ENCODE data around the gene CD86. TPM values are rescaled to one million over a fixed set of nuclear protein-coding genes. Genes with fewer than 3 reads are reported as not detected.

CD86 gene
- 1 to 10 TPM in 1 of 2 experiments, under 1 TPM in 1; 0.69 to 1.4 TPM for total RNA-seq
- 9.3 TPM for polyA plus RNA-seq (2013, experiment 1 of 2)
- polyA plus RNA-seq (2013, experiment 2 of 2): 7.0 TPM
- total RNA-seq: 0 to 27.8 (median 1.6) reads per million in 172 experiments

- TF ChIP-seq, protein P1, sequence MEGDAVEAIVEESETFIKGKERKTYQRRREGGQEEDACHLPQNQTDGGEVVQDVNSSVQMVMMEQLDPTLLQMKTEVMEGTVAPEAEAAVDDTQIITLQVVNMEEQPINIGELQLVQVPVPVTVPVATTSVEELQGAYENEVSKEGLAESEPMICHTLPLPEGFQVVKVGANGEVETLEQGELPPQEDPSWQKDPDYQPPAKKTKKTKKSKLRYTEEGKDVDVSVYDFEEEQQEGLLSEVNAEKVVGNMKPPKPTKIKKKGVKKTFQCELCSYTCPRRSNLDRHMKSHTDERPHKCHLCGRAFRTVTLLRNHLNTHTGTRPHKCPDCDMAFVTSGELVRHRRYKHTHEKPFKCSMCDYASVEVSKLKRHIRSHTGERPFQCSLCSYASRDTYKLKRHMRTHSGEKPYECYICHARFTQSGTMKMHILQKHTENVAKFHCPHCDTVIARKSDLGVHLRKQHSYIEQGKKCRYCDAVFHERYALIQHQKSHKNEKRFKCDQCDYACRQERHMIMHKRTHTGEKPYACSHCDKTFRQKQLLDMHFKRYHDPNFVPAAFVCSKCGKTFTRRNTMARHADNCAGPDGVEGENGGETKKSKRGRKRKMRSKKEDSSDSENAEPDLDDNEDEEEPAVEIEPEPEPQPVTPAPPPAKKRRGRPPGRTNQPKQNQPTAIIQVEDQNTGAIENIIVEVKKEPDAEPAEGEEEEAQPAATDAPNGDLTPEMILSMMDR (IDR thresholded peaks at IDR 0.05): no peak
- POLR2A ChIA-PET: no interaction called here
- H3K27me3 Mint-ChIP-seq: peaks cover 49% of the 10 kb centered on the region
- H3K4me1 ChIP-seq (ENCODE audit: insufficient read depth, low read length): no peaks in the 10 kb centered on the region
- H3K36me3 ChIP-seq (ENCODE audit: insufficient read depth, low read length): no peaks in the 10 kb centered on the region
- intact Hi-C loops (cut with DNase I, micrococcal nuclease): no loop called here
- no peaks in the 10 kb centered on the region for H3K36me3 Mint-ChIP-seq (ENCODE audit: low read depth)
- H3K27me3 ChIP-seq (ENCODE audit: control insufficient read depth in 1 of 2, insufficient read depth in 2 of 2, low read length in 2 of 2): peaks cover 4% of the 10 kb centered on the region in 2 experiments
- H3K4me1 Mint-ChIP-seq (ENCODE audit: low read depth): no peaks in the 10 kb centered on the region
- CTCF ChIA-PET: no interaction called here
- DNase-seq (peak in 2 of 14 experiments; percentile 47 to 63), ATAC-seq (ENCODE audit: poor library complexity) (no peak)
- H3K27ac ChIP-seq (ENCODE audit: low read depth in 1 of 2, low read length in 2 of 2): no peak within 1 kb of the TSS
- no peaks in the 10 kb centered on the region for H3K9me3 ChIP-seq (ENCODE audit: control insufficient read depth in 1 of 2, insufficient read depth in 1 of 2, low read length in 2 of 2)
- peak within 1 kb of the TSS; percentile 4 for H3K4me3 ChIP-seq (ENCODE audit: low read length)
- H3K9me3 Mint-ChIP-seq: no peaks in the 10 kb centered on the region
- H3K4me3 Mint-ChIP-seq: no peak within 1 kb of the TSS
- no peak within 1 kb of the TSS for H3K27ac Mint-ChIP-seq
These were observed at the start of gene CD86 for GRCh38 chr3:122055215-122055614. CD86 (plus strand) TSS chr3:122055362; CDS start chr3:122055490, 128 bp downstream.

DNA sequence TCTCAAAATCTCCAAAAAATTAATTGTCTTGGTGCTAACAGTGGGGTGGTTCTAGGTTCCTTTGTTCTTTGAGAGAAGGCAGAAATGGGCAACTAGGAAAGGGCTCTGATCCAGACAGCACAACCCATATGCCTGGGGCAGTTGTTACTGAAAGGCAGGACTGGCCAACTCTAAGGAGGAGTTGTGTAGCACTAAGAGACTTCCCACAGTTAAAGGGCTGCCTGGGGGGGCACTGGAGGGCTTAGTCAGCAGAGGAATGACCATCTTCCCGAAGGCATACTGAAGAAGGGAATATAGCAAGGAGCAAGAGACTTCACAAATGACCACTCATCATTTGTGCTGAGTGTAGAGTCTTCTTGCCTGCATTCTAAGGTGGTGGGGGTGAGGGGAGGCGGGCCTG lies 48.9 kb upstream of the CD86 start:
- TF ChIP-seq, protein P1 (IDR thresholded peaks at IDR 0.05): no peak
- H3K36me3 Mint-ChIP-seq (ENCODE audit: low read depth): no peaks in the 10 kb centered on the region
- POLR2A ChIA-PET: no interaction called here
- peaks cover 26% of the 10 kb centered on the region for H3K27me3 Mint-ChIP-seq
- Histone ChIP-seq H3K36me3 (ENCODE audit: insufficient read depth, low read length) (no peaks in the 10 kb centered on the region), H3K27ac (ENCODE audit: low read depth in 1 of 2, low read length in 2 of 2) (no peak overlapping the region), H3K4me3 (ENCODE audit: low read length) (no peak overlapping the region), H3K4me1 (ENCODE audit: insufficient read depth, low read length) (no peaks in the 10 kb centered on the region), H3K9me3 (ENCODE audit: control insufficient read depth in 1 of 2, insufficient read depth in 1 of 2, low read length in 2 of 2) (no peaks in the 10 kb centered on the region), H3K27me3 (ENCODE audit: control insufficient read depth in 1 of 2, insufficient read depth in 2 of 2, low read length in 2 of 2) (peaks cover 8 to 12% of the 10 kb centered on the region in 2 experiments)
- CTCF ChIA-PET: no interaction called here
- no peaks in the 10 kb centered on the region for H3K9me3 Mint-ChIP-seq
- DNase-seq (no peak), ATAC-seq (ENCODE audit: poor library complexity) (no peak)
- H3K4me1 Mint-ChIP-seq (ENCODE audit: low read depth): no peaks in the 10 kb centered on the region
- no peak overlapping the region for H3K4me3 Mint-ChIP-seq
- intact Hi-C loops (cut with DNase I, micrococcal nuclease): no loop called here
- no peak overlapping the region for H3K27ac Mint-ChIP-seq

DNA sequence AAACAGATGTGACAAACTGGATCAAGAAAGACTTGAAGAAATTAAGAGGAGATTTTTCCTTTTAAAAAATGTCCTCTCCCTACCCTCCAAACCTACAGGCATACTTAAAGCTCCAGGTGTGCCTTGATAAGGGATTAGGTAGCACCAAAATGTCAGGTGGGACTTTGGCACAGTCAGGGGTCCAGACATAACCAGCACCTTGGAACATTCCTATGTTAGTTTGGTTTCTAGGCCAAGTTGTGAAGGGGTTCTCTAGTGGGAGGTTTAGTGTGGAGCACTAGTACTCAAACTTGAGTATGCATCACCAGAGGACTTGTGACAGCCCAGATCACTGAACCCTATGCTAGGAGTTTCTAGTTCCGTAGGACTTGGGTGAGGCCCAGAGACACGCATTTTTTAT lies 47.0 kb upstream of the CD86 start:
- DNase-seq (no peak), ATAC-seq (ENCODE audit: poor library complexity) (no peak)
- TF ChIP-seq, protein P1 (IDR thresholded peaks at IDR 0.05): no peak
- Mint-ChIP-seq H3K36me3 (ENCODE audit: low read depth) (no peaks in the 10 kb centered on the region), H3K4me1 (ENCODE audit: low read depth) (no peaks in the 10 kb centered on the region), H3K4me3 (no peak overlapping the region), H3K27ac (no peak overlapping the region), H3K9me3 (no peaks in the 10 kb centered on the region), H3K27me3 (peaks cover 18% of the 10 kb centered on the region)
- H3K4me1 ChIP-seq (ENCODE audit: insufficient read depth, low read length): no peaks in the 10 kb centered on the region
- ChIA-PET POLR2A (no interaction called here), CTCF (no interaction called here)
- H3K4me3 ChIP-seq (ENCODE audit: low read length): no peak overlapping the region
- H3K27ac ChIP-seq (ENCODE audit: low read depth in 1 of 2, low read length in 2 of 2): no peak overlapping the region
- no peaks in the 10 kb centered on the region for H3K9me3 ChIP-seq (ENCODE audit: control insufficient read depth in 1 of 2, insufficient read depth in 1 of 2, low read length in 2 of 2)
- intact Hi-C loops (cut with DNase I, micrococcal nuclease): no loop called here
- no peaks in the 10 kb centered on the region for H3K36me3 ChIP-seq (ENCODE audit: insufficient read depth, low read length)
- H3K27me3 ChIP-seq (ENCODE audit: control insufficient read depth in 1 of 2, insufficient read depth in 2 of 2, low read length in 2 of 2): peaks cover 4 to 8% of the 10 kb centered on the region in 2 experiments

All from CD4-positive, alpha-beta T cell (primary cell).